ENCODE data around the gene GLI2. TPM values are rescaled to one million over a fixed set of nuclear protein-coding genes. Genes with fewer than 3 reads are reported as not detected.

Gene GLI2
- total RNA-seq, 2 experiments from 2014 or later = 0.28 to 1.3 TPM

GRCh38 chr2:120761164-120761861 lies 25.6 kb downstream of the GLI2 start:
- Mint-ChIP-seq H3K4me3 (no peak overlapping the region), H3K36me3 (no peaks in the 10 kb centered on the region), H3K9me3 (ENCODE audit: low read depth) (no peaks in the 10 kb centered on the region), H3K27ac (no peak overlapping the region), H3K27me3 (peaks cover 14% of the 10 kb centered on the region), H3K4me1 (no peaks in the 10 kb centered on the region)
- ATAC-seq = no peak
- CTCF ChIA-PET = no interaction called here
- no peak for DNase-seq

GRCh38 chr2:120761911-120762310 lies 26.2 kb downstream of the GLI2 start:
- DNase-seq (no peak), ATAC-seq (no peak)
- Mint-ChIP-seq H3K27me3 (peaks cover 8% of the 10 kb centered on the region), H3K36me3 (no peaks in the 10 kb centered on the region), H3K9me3 (ENCODE audit: low read depth) (no peaks in the 10 kb centered on the region), H3K4me1 (no peaks in the 10 kb centered on the region), H3K27ac (no peak overlapping the region), H3K4me3 (no peak overlapping the region)
- CTCF ChIA-PET = no interaction called here

- Mint-ChIP-seq H3K27me3 (peaks cover 3% of the 10 kb centered on the region), H3K4me3 (no peak overlapping the region), H3K27ac (no peak overlapping the region), H3K36me3 (no peaks in the 10 kb centered on the region), H3K9me3 (ENCODE audit: low read depth) (no peaks in the 10 kb centered on the region), H3K4me1 (no peaks in the 10 kb centered on the region)
- DNase-seq (no peak), ATAC-seq (no peak)
- CTCF ChIA-PET = no interaction called here
Observed at GRCh38 chr2:120762341-120763061, 26.8 kb downstream of the GLI2 start.

GRCh38 chr2:120763508-120763907 lies 27.8 kb downstream of the GLI2 start:
- Mint-ChIP-seq H3K27ac (no peak overlapping the region), H3K4me3 (no peak overlapping the region), H3K27me3 (no peaks in the 10 kb centered on the region), H3K36me3 (no peaks in the 10 kb centered on the region), H3K4me1 (no peaks in the 10 kb centered on the region), H3K9me3 (ENCODE audit: low read depth) (no peaks in the 10 kb centered on the region)
- CTCF ChIA-PET = no interaction called here
- ATAC-seq (no peak), DNase-seq (no peak)

GRCh38 chr2:120763931-120764330 lies 28.3 kb downstream of the GLI2 start:
- no peaks in the 10 kb centered on the region for H3K27me3 Mint-ChIP-seq
- CTCF ChIA-PET = no interaction called here
- no peak overlapping the region for H3K27ac Mint-ChIP-seq
- no peaks in the 10 kb centered on the region for H3K4me1 Mint-ChIP-seq
- H3K4me3 Mint-ChIP-seq = no peak overlapping the region
- H3K36me3 Mint-ChIP-seq = no peaks in the 10 kb centered on the region
- ATAC-seq (no peak), DNase-seq (no peak)
- no peaks in the 10 kb centered on the region for H3K9me3 Mint-ChIP-seq (ENCODE audit: low read depth)

GRCh38 chr2:120764492-120764891 lies 28.8 kb downstream of the GLI2 start:
- no peaks in the 10 kb centered on the region for H3K9me3 Mint-ChIP-seq (ENCODE audit: low read depth)
- no peaks in the 10 kb centered on the region for H3K36me3 Mint-ChIP-seq
- H3K4me3 Mint-ChIP-seq = no peak overlapping the region
- H3K4me1 Mint-ChIP-seq = no peaks in the 10 kb centered on the region
- CTCF ChIA-PET = no interaction called here
- H3K27ac Mint-ChIP-seq = no peak overlapping the region
- ATAC-seq = no peak
- no peak for DNase-seq
- H3K27me3 Mint-ChIP-seq = no peaks in the 10 kb centered on the region

GRCh38 chr2:120764991-120765677 lies 29.5 kb downstream of the GLI2 start:
- ATAC-seq = no peak
- H3K27me3 Mint-ChIP-seq = no peaks in the 10 kb centered on the region
- no peak overlapping the region for H3K4me3 Mint-ChIP-seq
- H3K9me3 Mint-ChIP-seq (ENCODE audit: low read depth) = no peaks in the 10 kb centered on the region
- no peak overlapping the region for H3K27ac Mint-ChIP-seq
- CTCF ChIA-PET = no interaction called here
- DNase-seq = no peak
- H3K36me3 Mint-ChIP-seq = no peaks in the 10 kb centered on the region
- no peaks in the 10 kb centered on the region for H3K4me1 Mint-ChIP-seq

- H3K27me3 Mint-ChIP-seq = no peaks in the 10 kb centered on the region
- no peak for ATAC-seq
Observed at GRCh38 chr2:120765678-120766469, 30.2 kb downstream of the GLI2 start.

GRCh38 chr2:120766470-120767351 lies 31.0 kb downstream of the GLI2 start:
- no peak for DNase-seq
- CTCF ChIA-PET = no interaction called here
- ATAC-seq = no peak
- no peaks in the 10 kb centered on the region for H3K9me3 Mint-ChIP-seq (ENCODE audit: low read depth)
- no peak overlapping the region for H3K27ac Mint-ChIP-seq
- H3K4me3 Mint-ChIP-seq = no peak overlapping the region
- no peaks in the 10 kb centered on the region for H3K36me3 Mint-ChIP-seq
- H3K27me3 Mint-ChIP-seq = no peaks in the 10 kb centered on the region
- no peaks in the 10 kb centered on the region for H3K4me1 Mint-ChIP-seq

More at GRCh38 chr2:120765678-120766469, 30.2 kb downstream of the GLI2 start:
- DNase-seq = no peak
- H3K4me1 Mint-ChIP-seq = no peaks in the 10 kb centered on the region
- no peak overlapping the region for H3K4me3 Mint-ChIP-seq
- H3K36me3 Mint-ChIP-seq = no peaks in the 10 kb centered on the region
- no peak overlapping the region for H3K27ac Mint-ChIP-seq
- CTCF ChIA-PET = no interaction called here
- no peaks in the 10 kb centered on the region for H3K9me3 Mint-ChIP-seq (ENCODE audit: low read depth)

GRCh38 chr2:120767486-120768005 lies 31.9 kb downstream of the GLI2 start:
- Mint-ChIP-seq H3K9me3 (ENCODE audit: low read depth) (no peaks in the 10 kb centered on the region), H3K4me1 (no peaks in the 10 kb centered on the region), H3K36me3 (no peaks in the 10 kb centered on the region), H3K27me3 (no peaks in the 10 kb centered on the region), H3K27ac (no peak overlapping the region), H3K4me3 (no peak overlapping the region)
- CTCF ChIA-PET = no interaction called here
- DNase-seq (no peak), ATAC-seq (no peak)

GRCh38 chr2:120768112-120769048 lies 32.7 kb downstream of the GLI2 start:
- no peak for DNase-seq
- CTCF ChIA-PET = no interaction called here
- H3K9me3 Mint-ChIP-seq (ENCODE audit: low read depth) = no peaks in the 10 kb centered on the region
- no peak overlapping the region for H3K4me3 Mint-ChIP-seq
- ATAC-seq = no peak
- H3K27ac Mint-ChIP-seq = no peak overlapping the region
- no peaks in the 10 kb centered on the region for H3K4me1 Mint-ChIP-seq
- no peaks in the 10 kb centered on the region for H3K27me3 Mint-ChIP-seq
- H3K36me3 Mint-ChIP-seq = no peaks in the 10 kb centered on the region

All from activated CD8-positive, alpha-beta memory T cell treated with anti-CD3 and anti-CD28 coated beads, Interleukin-2, amount 10 ng/mL, durations not matched to agents 7 days and 5 days (primary cell).